ENCODE measurements around the gene CLEC4E.
"Not testable (repeated sequence)": the region's sequence is repeated elsewhere in the genome, so short reads cannot be mapped to it uniquely, and the experiment has no call there.

CLEC4E gene

GRCh38 chr12:8504351-8504750 lies 36.4 kb downstream of the CLEC4E start:
- Histone ChIP-seq H3K27ac (ENCODE audit: low read depth, low read length, severe bottlenecking) (no peak overlapping the region), H3K4me1 (ENCODE audit: control insufficient read depth, insufficient read depth, low read length, poor library complexity, severe bottlenecking) (no peaks in the 10 kb centered on the region), H3K36me3 (ENCODE audit: control insufficient read depth, insufficient read depth, low read length) (no peaks in the 10 kb centered on the region), H3K4me3 (ENCODE audit: extremely low read depth, insufficient read depth, low read length, poor library complexity, severe bottlenecking) (no peak overlapping the region), H3K9me3 (ENCODE audit: control insufficient read depth, low read length) (no peaks in the 10 kb centered on the region)
- no CpG with 5 or more reads among the region's 1 CpG for WGBS, 2 experiments (ENCODE audit: insufficient coverage in 2 of 2)

- Histone ChIP-seq H3K36me3 (ENCODE audit: control insufficient read depth, insufficient read depth, low read length) (no peaks in the 10 kb centered on the region), H3K4me1 (ENCODE audit: control insufficient read depth, insufficient read depth, low read length, poor library complexity, severe bottlenecking) (no peaks in the 10 kb centered on the region), H3K9me3 (ENCODE audit: control insufficient read depth, low read length) (no peaks in the 10 kb centered on the region), H3K27ac (ENCODE audit: low read depth, low read length, severe bottlenecking) (no peak overlapping the region), H3K4me3 (ENCODE audit: extremely low read depth, insufficient read depth, low read length, poor library complexity, severe bottlenecking) (no peak overlapping the region)
- WGBS, 2 experiments (ENCODE audit: insufficient coverage in 2 of 2) = 64 to 80% methylated on average over 1 of the region's 3 CpGs
Measured at GRCh38 chr12:8501720-8502119, 39.0 kb downstream of the CLEC4E start.

GRCh38 chr12:8499616-8500015 lies 41.1 kb downstream of the CLEC4E start:
- no peak overlapping the region for H3K4me3 ChIP-seq (ENCODE audit: extremely low read depth, insufficient read depth, low read length, poor library complexity, severe bottlenecking)
- H3K27ac ChIP-seq (ENCODE audit: low read depth, low read length, severe bottlenecking) = no peak overlapping the region
- 66 to 100% methylated on average over 1 to 2 of the region's 4 CpGs for WGBS, 2 experiments (ENCODE audit: insufficient coverage in 2 of 2)
- no peaks in the 10 kb centered on the region for H3K4me1 ChIP-seq (ENCODE audit: control insufficient read depth, insufficient read depth, low read length, poor library complexity, severe bottlenecking)
- no peaks in the 10 kb centered on the region for H3K36me3 ChIP-seq (ENCODE audit: control insufficient read depth, insufficient read depth, low read length)
- H3K9me3 ChIP-seq (ENCODE audit: control insufficient read depth, low read length) = no peaks in the 10 kb centered on the region

- not testable (repeated sequence) for H3K27ac ChIP-seq (ENCODE audit: low read depth, low read length, severe bottlenecking); H3K4me3 ChIP-seq (ENCODE audit: extremely low read depth, insufficient read depth, low read length, poor library complexity, severe bottlenecking); H3K4me1 ChIP-seq (ENCODE audit: control insufficient read depth, insufficient read depth, low read length, poor library complexity, severe bottlenecking); H3K9me3 ChIP-seq (ENCODE audit: control insufficient read depth, low read length); H3K36me3 ChIP-seq (ENCODE audit: control insufficient read depth, insufficient read depth, low read length)
- no CpG with 5 or more reads among the region's 7 CpGs for WGBS, 2 experiments (ENCODE audit: insufficient coverage in 2 of 2)
Measured at GRCh38 chr12:8496074-8496473, 44.6 kb downstream of the CLEC4E start.

- 85 to 86% methylated on average over 4 of the region's 4 CpGs for WGBS, 2 experiments (ENCODE audit: insufficient coverage in 2 of 2)
- not testable (repeated sequence) for H3K9me3 ChIP-seq (ENCODE audit: control insufficient read depth, low read length); H3K4me1 ChIP-seq (ENCODE audit: control insufficient read depth, insufficient read depth, low read length, poor library complexity, severe bottlenecking); H3K36me3 ChIP-seq (ENCODE audit: control insufficient read depth, insufficient read depth, low read length); H3K4me3 ChIP-seq (ENCODE audit: extremely low read depth, insufficient read depth, low read length, poor library complexity, severe bottlenecking); H3K27ac ChIP-seq (ENCODE audit: low read depth, low read length, severe bottlenecking)
Measured at GRCh38 chr12:8495671-8496070, 45.0 kb downstream of the CLEC4E start.

DNA sequence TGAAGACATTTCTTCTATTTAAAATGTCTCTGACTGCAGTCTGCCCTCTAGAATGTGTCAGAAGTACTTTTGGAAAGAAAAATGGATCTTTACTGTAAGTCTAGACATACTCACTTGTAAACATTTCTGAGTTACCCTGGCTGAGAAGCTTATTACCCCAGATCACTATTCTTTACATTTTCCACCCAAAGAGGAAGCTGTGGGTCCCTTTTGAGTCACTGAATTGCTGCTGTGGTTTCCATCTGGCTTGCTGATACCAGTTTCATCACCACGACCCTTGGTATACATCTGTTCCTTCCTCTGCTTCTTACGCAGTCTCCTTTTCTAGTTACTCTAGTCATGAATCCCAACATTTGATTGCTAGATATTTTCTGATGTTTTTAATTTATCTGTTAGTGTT lies 47.6 kb downstream of the CLEC4E start:
- no peaks in the 10 kb centered on the region for H3K9me3 ChIP-seq (ENCODE audit: control insufficient read depth, low read length)
- H3K36me3 ChIP-seq (ENCODE audit: control insufficient read depth, insufficient read depth, low read length) = no peaks in the 10 kb centered on the region
- no peak overlapping the region for H3K4me3 ChIP-seq (ENCODE audit: extremely low read depth, insufficient read depth, low read length, poor library complexity, severe bottlenecking)
- no CpG with 5 or more reads among the region's 2 CpGs for WGBS, 2 experiments (ENCODE audit: insufficient coverage in 2 of 2)
- H3K4me1 ChIP-seq (ENCODE audit: control insufficient read depth, insufficient read depth, low read length, poor library complexity, severe bottlenecking) = no peaks in the 10 kb centered on the region
- H3K27ac ChIP-seq (ENCODE audit: low read depth, low read length, severe bottlenecking) = no peak overlapping the region

DNA sequence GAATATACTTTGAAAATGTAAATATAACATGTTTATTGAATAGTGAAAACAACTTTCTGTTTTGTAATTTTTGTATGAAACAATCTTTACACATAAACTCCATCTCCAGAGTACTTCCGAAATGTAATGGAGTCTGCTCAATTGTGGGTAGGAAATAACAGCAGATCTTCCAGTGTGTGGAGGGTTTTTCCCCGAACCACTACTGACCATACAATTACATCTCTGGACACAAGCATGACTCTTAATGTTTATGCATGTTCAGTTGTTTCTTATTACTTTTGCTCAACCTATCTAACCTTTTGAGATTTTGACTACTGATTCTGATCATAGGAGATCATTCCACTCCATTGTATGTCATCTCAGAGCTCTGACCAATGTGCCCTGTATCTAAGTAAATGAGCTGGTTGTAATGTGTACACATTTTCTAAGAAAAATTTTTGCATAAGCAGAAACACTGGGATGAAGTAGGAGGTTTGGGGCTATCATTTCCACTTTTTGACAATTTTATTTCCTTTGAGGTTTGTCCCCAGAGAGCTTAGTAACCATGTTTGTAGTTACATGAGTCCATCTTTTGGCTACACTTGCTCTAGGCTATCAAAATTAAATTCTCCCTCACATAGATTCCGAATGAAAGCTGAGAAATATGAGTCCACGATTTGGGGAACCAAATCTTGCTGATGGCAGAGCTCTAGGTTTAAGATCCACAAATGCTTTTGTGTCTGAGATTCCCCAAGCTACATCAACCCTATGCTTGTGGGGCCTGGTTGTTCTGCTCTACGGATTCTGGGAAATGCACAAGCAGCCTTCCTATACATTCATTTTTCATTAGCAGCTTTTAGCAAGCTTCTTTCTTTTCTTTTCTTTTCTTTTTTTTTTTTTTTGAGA lies 48.8 kb downstream of the CLEC4E start:
- 62 to 94% methylated on average over 2 to 3 of the region's 5 CpGs for WGBS, 2 experiments (ENCODE audit: insufficient coverage in 2 of 2)
- H3K27ac ChIP-seq (ENCODE audit: low read depth, low read length, severe bottlenecking) = no peak overlapping the region
- H3K9me3 ChIP-seq (ENCODE audit: control insufficient read depth, low read length) = no peaks in the 10 kb centered on the region
- H3K4me3 ChIP-seq (ENCODE audit: extremely low read depth, insufficient read depth, low read length, poor library complexity, severe bottlenecking) = no peak overlapping the region
- H3K4me1 ChIP-seq (ENCODE audit: control insufficient read depth, insufficient read depth, low read length, poor library complexity, severe bottlenecking) = no peaks in the 10 kb centered on the region
- H3K36me3 ChIP-seq (ENCODE audit: control insufficient read depth, insufficient read depth, low read length) = no peaks in the 10 kb centered on the region

Data from mesodermal cell (in vitro differentiated cells).